B cell (primary cell): ENCODE measurements around the gene UTS2R. TPM values are rescaled to one million over a fixed set of nuclear protein-coding genes. Genes with fewer than 3 reads are reported as not detected.

Source experiments
- ATAC-seq: fragments of 200-7000 bp; cut with Tn5 transposase; one replicate; pipeline ENCODE4 v1.10.0; 2021; ENCODE audit warnings: low read depth, mild to moderate bottlenecking, moderate number of reproducible peaks, moderate library complexity
- CTCF ChIA-PET: fragments of 350-600 bp; sonication (Branson Sonifier 250); formaldehyde crosslinking; loops from one replicate; lab custom pipeline; 2021; ENCODE audit warnings: antibody characterized with exemption, inconsistent platforms; lab: Charles Lee
- POLR2A ChIA-PET: fragments of 350-600 bp; sonication (Branson Sonifier 250); formaldehyde crosslinking; loops from one replicate; lab custom pipeline; 2021; ENCODE audit warnings: antibody characterized with exemption; lab: Charles Lee
- DNase-seq: peaks from one replicate; pipeline ENCODE4 v3.0.0; 2013
- H2AFZ ChIP-seq: 2 replicates; pipeline ENCODE4 v1.6.1; 2012; ENCODE audit warnings: mild to moderate bottlenecking, low read depth, low read length; ENCODE audit not compliant: insufficient read depth, poor library complexity, severe bottlenecking
- H3K27ac ChIP-seq, 2 donors: 1 replicate in 1 of 2; 2 replicates in 1 of 2; pipeline ENCODE4 v1.5.1; 2012 to 2013; ENCODE audit warnings: low read length in 2 of 2, mild to moderate bottlenecking in 2 of 2, moderate library complexity in 1 of 2
- H3K27me3 ChIP-seq, 4 experiments: fragments of 200-600 bp in 1 of 4; sonication (generic) in 1 of 4; replicated peaks in 1 of 4; 1 replicate in 2 of 4; 2 replicates in 2 of 4; pipeline versions ENCODE4 v1.6.1 to v1.7.0; 2013 to 2016; ENCODE audit warnings: low read length in 3 of 4, mild to moderate bottlenecking in 2 of 4, mixed read lengths in 1 of 4, moderate library complexity in 1 of 4; ENCODE audit not compliant: insufficient read depth in 4 of 4, control insufficient read depth in 3 of 4; ENCODE audit errors: control extremely low read depth in 1 of 4
- H3K36me3 ChIP-seq, 2 experiments: replicated peaks in 1 of 2; 1 replicate in 1 of 2; 2 replicates in 1 of 2; pipeline versions ENCODE4 v1.6.1 to v1.7.1; 2013; ENCODE audit warnings: low read length in 1 of 2; ENCODE audit not compliant: insufficient read depth in 2 of 2, control insufficient read depth in 1 of 2; ENCODE audit errors: control extremely low read depth in 1 of 2, extremely low read depth in 1 of 2
- H3K4me1 ChIP-seq, 2 donors: fragments of 200-600 bp in 1 of 2; sonication (generic) in 1 of 2; 1 replicate in 1 of 2; 2 replicates in 1 of 2; pipeline versions ENCODE4 v1.5.1 to v1.6.1; 2013 to 2017; ENCODE audit warnings: low read length in 2 of 2; ENCODE audit not compliant: control insufficient read depth in 2 of 2, insufficient read depth in 2 of 2
- H3K4me2 ChIP-seq: replicated peaks from 2 replicates; pipeline ENCODE3; 2012; ENCODE audit warnings: mild to moderate bottlenecking, low read depth, low read length; ENCODE audit not compliant: poor library complexity, severe bottlenecking
- H3K4me3 ChIP-seq, 5 experiments: fragments of 200-600 bp in 1 of 5; sonication (generic) in 1 of 5; 1 replicate in 3 of 5; 2 replicates in 2 of 5; pipeline versions ENCODE4 v1.5.1 to v1.7.0; 2011 to 2016; ENCODE audit warnings: low read length in 4 of 5, mild to moderate bottlenecking in 4 of 5, low read depth in 2 of 5, control low read depth in 1 of 5, moderate library complexity in 1 of 5; ENCODE audit not compliant: insufficient read depth in 1 of 5; ENCODE audit errors: control extremely low read depth in 1 of 5, extremely low read depth in 1 of 5
- H3K79me2 ChIP-seq: fragments of 200-600 bp; sonication (generic); one replicate; pipeline ENCODE4 v1.6.0; 2016; ENCODE audit warnings: low read length; ENCODE audit not compliant: control insufficient read depth, insufficient read depth
- H3K9ac ChIP-seq: fragments of 200-600 bp; sonication (generic); 2 replicates; pipeline ENCODE4 v1.6.1; 2017; ENCODE audit warnings: mild to moderate bottlenecking, low read length, moderate library complexity
- H3K9me3 ChIP-seq, 3 donors: one replicate each; pipeline versions ENCODE4 v1.6.1 to v1.7.1; 2013; ENCODE audit warnings: low read length in 2 of 3; ENCODE audit not compliant: control insufficient read depth in 2 of 3, insufficient read depth in 1 of 3; ENCODE audit errors: control extremely low read depth in 1 of 3
- H4K20me1 ChIP-seq: 2 replicates; pipeline ENCODE4 v1.6.0; 2012; ENCODE audit warnings: mild to moderate bottlenecking, low read length; ENCODE audit not compliant: insufficient read depth, control insufficient read depth, poor library complexity, severe bottlenecking
- H3K27ac Mint-ChIP-seq: one replicate; pipeline ENCODE4 v1.8.0; 2021; ENCODE audit warnings: mixed read lengths
- H3K27me3 Mint-ChIP-seq: one replicate; pipeline ENCODE4 v1.8.0; 2021; ENCODE audit warnings: mixed read lengths
- H3K4me1 Mint-ChIP-seq: one replicate; pipeline ENCODE4 v1.8.0; 2021; ENCODE audit warnings: mixed read lengths
- H3K4me3 Mint-ChIP-seq: one replicate; pipeline ENCODE4 v1.8.0; 2021; ENCODE audit warnings: mixed read lengths
- H3K9me3 Mint-ChIP-seq: one replicate; pipeline ENCODE4 v1.8.0; 2022; ENCODE audit warnings: mixed read lengths; ENCODE audit not compliant: insufficient read depth
- CTCF ChIP-seq: fragments of 200-600 bp; IDR thresholded peaks from one replicate; pipeline ENCODE4 v1.8.0; 2022; ENCODE audit warnings: antibody characterized with exemption, mild to moderate bottlenecking
- EZH2 ChIP-seq: IDR thresholded peaks from 2 replicates; pipeline ENCODE4 v1.6.1; 2012; ENCODE audit warnings: borderline replicate concordance, low read depth, mild to moderate bottlenecking, moderate library complexity, low read length; ENCODE audit not compliant: insufficient read depth, poor library complexity, severe bottlenecking
- WGBS: methylation state at CpG from one replicate; pipeline ENCODE4 v1.1.5; 2013; ENCODE audit warnings: missing lambda C conversion rate; ENCODE audit not compliant: insufficient coverage; 5-methylcytosine and 5-hydroxymethylcytosine counted together
- intact Hi-C: fragments of 100-400 bp; cut with micrococcal nuclease; formaldehyde crosslinking; loops from one replicate; pipeline ENCODE4 v1.10.0; 2022
- polyA plus RNA-seq: library from polyadenylated mRNA; depleted of rRNA; stranded (reverse); fragments of >200 nt; gene quantifications from 2 replicates; pipeline ENCODE4 v1.2.3, GENCODE V29; 2012
- total RNA-seq, 2 donors: library from RNA; stranded (reverse); fragments of 120-200 nt in 1 of 2; gene quantifications; 1 replicate in 1 of 2; 2 replicates in 1 of 2; pipeline versions ENCODE4 v1.2.3 to v1.2.4, GENCODE V29; 2013 to 2022

UTS2R gene
- total and polyA plus RNA-seq, 2 donors (not counting 1 experiment from before 2014, with no cell fraction given) = 0.86 TPM; not detected in 1

- Mint-ChIP-seq H3K27me3 (peaks cover 29% of the 10 kb centered on the region), H3K9me3 (no peaks in the 10 kb centered on the region), H3K27ac (no peak overlapping the region), H3K4me1 (peaks cover 24% of the 10 kb centered on the region), H3K4me3 (no peak overlapping the region)
- ChIA-PET CTCF (no interaction called here), POLR2A (no interaction called here)
- Histone ChIP-seq H3K4me3 (no peak overlapping the region), H3K9me3 (peaks cover 0 to 11% (median 0%) of the 10 kb centered on the region in 3 donors), H3K27ac (no peak overlapping the region), H3K36me3 (no peaks in the 10 kb centered on the region), H4K20me1 (no peaks in the 10 kb centered on the region), H3K9ac (no peak overlapping the region), H3K4me2 (no peak overlapping the region), H3K27me3 (peaks cover 0 to 49% (median 14%) of the 10 kb centered on the region in 4 experiments), H2AFZ (no peak overlapping the region), H3K79me2 (no peaks in the 10 kb centered on the region), H3K4me1 (peaks cover 23 to 27% of the 10 kb centered on the region in 2 donors)
- ATAC-seq = no peak
- no peak for DNase-seq
- TF ChIP-seq CTCF (no peak), EZH2 (no peak)
- intact Hi-C loops = no loop called here
- 33% methylated on average over 79 of the region's 79 CpGs for WGBS
Measured at GRCh38 chr17:82374626-82375331, 3.2 kb downstream of the UTS2R start.

- ATAC-seq = no peak
Measured at GRCh38 chr17:82375359-82376041, 3.9 kb downstream of the UTS2R start.

More at GRCh38 chr17:82375359-82376041, 3.9 kb downstream of the UTS2R start:
- TF ChIP-seq EZH2 (no peak), CTCF (no peak)
- no peaks in the 10 kb centered on the region for H3K79me2 ChIP-seq
- no peak overlapping the region for H2AFZ ChIP-seq
- H3K9me3 Mint-ChIP-seq = no peaks in the 10 kb centered on the region
- peaks cover 30% of the 10 kb centered on the region for H3K27me3 Mint-ChIP-seq
- H3K4me2 ChIP-seq = no peak overlapping the region
- no peaks in the 10 kb centered on the region for H4K20me1 ChIP-seq
- CTCF ChIA-PET = no interaction called here
- intact Hi-C loops = no loop called here
- peaks cover 0 to 11% (median 0%) of the 10 kb centered on the region in 3 donors for H3K9me3 ChIP-seq
- no peak overlapping the region for H3K4me3 Mint-ChIP-seq
- H3K9ac ChIP-seq = no peak overlapping the region
- H3K4me3 ChIP-seq = no peak overlapping the region
- H3K4me1 ChIP-seq = peaks cover 20 to 24% of the 10 kb centered on the region in 2 donors
- H3K27me3 ChIP-seq = peaks cover 0 to 52% (median 14%) of the 10 kb centered on the region in 4 experiments
- POLR2A ChIA-PET = no interaction called here
- WGBS = 59% methylated on average over 42 of the region's 46 CpGs
- no peak overlapping the region for H3K27ac ChIP-seq
- no peaks in the 10 kb centered on the region for H3K36me3 ChIP-seq
- peaks cover 23% of the 10 kb centered on the region for H3K4me1 Mint-ChIP-seq
- no peak for DNase-seq
- H3K27ac Mint-ChIP-seq = no peak overlapping the region
